RWPE1 (cell line): ENCODE measurements around the gene PDLIM7.

ENCODE experiments used
- CTCF ChIA-PET: fragments of 350-600 bp; sonication (Branson Sonifier 250); formaldehyde crosslinking; extraction: SDS; loops from one replicate; lab custom pipeline; 2021; lab: Yijun Ruan, JAX
- POLR2A ChIA-PET: fragments of 400-600 bp; formaldehyde crosslinking; extraction: SDS; loops from one replicate; lab custom pipeline; 2020; ENCODE audit warnings: antibody characterized with exemption; ENCODE audit not compliant: low non-redundant PET; lab: Yijun Ruan, JAX
- DNase-seq: peaks from one replicate; pipeline ENCODE4 v3.0.0; 2012; ENCODE audit warnings: low spot score
- H3K27ac ChIP-seq: fragments of 450-650 bp; 2 replicates; pipeline ENCODE4 v1.5.1; 2017
- TF ChIP-seq, protein P1 (sequence below): fragments of 450-650 bp; conservative IDR thresholded peaks from 2 replicates; pipeline ENCODE4 v1.5.1; 2017; ENCODE audit warnings: low read depth, mild to moderate bottlenecking

PDLIM7 gene

DNA sequence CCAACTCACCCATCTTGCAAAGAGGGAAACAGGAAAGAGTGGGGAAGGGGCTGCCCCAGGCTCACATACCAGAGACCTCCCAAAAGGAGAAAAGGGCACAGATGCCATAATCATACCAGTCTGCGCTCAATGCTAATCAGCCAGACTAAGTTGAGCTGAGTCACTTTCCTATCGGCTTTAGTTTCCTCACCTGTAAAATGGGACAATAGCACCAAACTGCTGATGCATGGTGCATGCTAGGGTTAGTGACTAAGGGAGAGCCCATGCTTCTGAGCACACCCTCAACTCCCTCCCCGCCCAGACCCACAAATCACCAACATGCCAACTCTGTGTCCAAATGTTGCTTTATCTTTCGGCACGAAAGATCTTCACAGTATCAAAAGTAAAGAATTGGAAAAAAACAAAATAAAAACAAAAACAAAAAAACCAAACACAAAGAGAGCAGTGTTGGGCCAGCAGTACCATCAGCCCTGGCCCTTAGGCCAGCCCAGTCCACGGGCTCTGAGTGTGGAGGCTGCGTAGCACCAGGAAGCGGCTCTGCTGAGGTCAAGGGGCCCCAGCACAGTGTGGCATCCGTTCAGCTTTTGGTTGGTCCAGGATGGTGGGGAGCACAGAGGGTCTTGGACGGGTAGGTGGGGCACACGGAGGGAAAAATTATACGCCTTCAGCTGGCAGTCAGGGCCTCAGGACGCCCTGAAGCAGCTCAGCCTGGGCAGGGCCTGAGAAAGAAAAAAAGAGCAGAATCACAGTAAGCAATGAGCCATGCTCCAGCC, 22.2 kb upstream of the PDLIM7 start:
- CTCF ChIA-PET, result interaction anchor here (0.6 to 1.2 kb wide), 2 partner anchors 42 to 73 kb away, joined by 3 to 4 read pairs; no protein-coding TSS in a partner anchor
- H3K27ac ChIP-seq, result peak overlapping the region; percentile 51
- POLR2A ChIA-PET, result no interaction called here
- DNase-seq, result no peak
- TF ChIP-seq, protein P1, sequence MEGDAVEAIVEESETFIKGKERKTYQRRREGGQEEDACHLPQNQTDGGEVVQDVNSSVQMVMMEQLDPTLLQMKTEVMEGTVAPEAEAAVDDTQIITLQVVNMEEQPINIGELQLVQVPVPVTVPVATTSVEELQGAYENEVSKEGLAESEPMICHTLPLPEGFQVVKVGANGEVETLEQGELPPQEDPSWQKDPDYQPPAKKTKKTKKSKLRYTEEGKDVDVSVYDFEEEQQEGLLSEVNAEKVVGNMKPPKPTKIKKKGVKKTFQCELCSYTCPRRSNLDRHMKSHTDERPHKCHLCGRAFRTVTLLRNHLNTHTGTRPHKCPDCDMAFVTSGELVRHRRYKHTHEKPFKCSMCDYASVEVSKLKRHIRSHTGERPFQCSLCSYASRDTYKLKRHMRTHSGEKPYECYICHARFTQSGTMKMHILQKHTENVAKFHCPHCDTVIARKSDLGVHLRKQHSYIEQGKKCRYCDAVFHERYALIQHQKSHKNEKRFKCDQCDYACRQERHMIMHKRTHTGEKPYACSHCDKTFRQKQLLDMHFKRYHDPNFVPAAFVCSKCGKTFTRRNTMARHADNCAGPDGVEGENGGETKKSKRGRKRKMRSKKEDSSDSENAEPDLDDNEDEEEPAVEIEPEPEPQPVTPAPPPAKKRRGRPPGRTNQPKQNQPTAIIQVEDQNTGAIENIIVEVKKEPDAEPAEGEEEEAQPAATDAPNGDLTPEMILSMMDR, result no peak

DNA sequence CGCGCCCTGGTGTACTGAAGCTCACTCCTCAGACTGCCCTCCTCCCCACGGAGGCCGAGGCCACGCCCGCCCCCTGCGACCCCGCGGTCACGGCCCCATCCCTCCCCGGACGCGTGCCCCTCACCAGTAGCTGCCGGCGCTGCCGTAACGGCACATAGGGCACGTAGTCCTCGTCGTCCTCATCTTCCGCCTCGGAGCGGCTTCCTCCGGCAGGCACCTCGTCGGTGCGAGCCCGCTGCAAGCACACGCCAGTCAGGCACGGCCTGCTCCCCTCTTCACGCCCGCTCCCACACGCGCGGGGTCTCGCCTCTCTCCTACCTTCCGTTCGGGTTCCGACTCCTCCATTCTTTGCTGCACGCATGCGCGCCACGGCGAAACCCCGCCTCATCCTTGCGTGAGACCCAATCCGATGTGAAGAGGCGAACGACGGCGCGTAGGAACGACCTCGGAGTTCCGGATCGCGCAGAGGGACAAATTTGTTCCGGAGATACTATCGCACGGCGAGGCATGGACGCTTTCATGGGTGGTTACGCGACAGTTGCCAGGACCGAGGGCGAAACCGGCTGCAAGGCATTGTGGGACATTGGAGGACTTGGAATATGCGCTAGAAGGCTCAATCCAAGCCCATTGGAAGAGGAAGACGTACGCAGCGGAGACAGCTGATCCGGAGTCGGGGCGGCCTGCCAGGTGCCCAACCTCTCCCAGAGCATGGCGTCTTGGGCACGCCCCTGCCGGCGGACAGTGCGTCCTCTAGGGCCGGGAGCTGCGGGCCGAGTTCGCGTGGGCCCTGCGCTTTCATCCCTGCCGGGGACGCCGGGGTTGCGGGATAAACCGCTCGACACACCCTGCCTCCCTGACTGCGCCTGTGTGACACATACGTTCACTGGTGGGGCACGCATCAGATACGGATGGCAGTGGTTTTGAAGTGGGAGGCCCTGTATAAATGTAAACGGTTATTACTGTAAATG, 19.5 kb upstream of the PDLIM7 start, which contains the start of gene DDX41:
TSS of gene DDX41 (minus strand) at position 361 of the 968 bp plus-strand sequence. CDS start at position 345, 16 bp downstream.
- POLR2A ChIA-PET, result interaction anchor here (0.8 to 1.3 kb wide), 2 partner anchors 21 to 30 kb away, joined by 3 to 4 read pairs; no protein-coding TSS in a partner anchor

DNA sequence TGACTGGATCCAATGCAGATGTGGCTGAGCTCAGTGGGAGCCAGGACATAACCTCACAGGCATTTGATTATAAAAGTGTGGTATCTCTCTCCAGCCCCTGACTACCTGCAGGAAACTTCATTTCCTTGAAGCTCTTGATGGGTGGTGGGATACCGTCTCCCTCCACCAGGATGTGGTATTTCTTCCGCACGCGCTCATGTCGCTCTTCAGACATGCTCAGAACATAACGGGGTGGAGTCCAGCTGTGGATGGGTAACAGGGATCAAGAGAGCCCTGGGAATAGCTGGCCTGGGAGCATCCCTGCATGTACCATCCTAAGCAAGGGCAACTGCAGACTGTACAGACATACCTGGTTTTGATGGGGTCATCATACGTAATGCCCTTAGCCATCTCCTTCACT, 18.2 kb upstream of the PDLIM7 start:
- DNase-seq, result no peak
- ChIA-PET CTCF (interaction anchor here (0.6 to 2.4 kb wide), 4 partner anchors 9 to 17 kb away, joined by 3 to 21 read pairs (median 4); no protein-coding TSS in a partner anchor), POLR2A (no interaction called here)
- TF ChIP-seq, protein P1, result no peak
- H3K27ac ChIP-seq, result peak overlapping the region; percentile 91; the same call in 1 of the 2 replicates

More for the DNA sequence above, 19.5 kb upstream of the PDLIM7 start, which contains the start of gene DDX41:
- TF ChIP-seq, protein P1, result no peak
- CTCF ChIA-PET, result interaction anchor here (0.6 to 2.4 kb wide), 4 partner anchors 10 to 60 kb away, joined by 3 to 21 read pairs (median 4); no protein-coding TSS in a partner anchor
- peak within 1 kb of the TSS; percentile 91 for H3K27ac ChIP-seq
- DNase-seq, result peak; percentile 99

DNA sequence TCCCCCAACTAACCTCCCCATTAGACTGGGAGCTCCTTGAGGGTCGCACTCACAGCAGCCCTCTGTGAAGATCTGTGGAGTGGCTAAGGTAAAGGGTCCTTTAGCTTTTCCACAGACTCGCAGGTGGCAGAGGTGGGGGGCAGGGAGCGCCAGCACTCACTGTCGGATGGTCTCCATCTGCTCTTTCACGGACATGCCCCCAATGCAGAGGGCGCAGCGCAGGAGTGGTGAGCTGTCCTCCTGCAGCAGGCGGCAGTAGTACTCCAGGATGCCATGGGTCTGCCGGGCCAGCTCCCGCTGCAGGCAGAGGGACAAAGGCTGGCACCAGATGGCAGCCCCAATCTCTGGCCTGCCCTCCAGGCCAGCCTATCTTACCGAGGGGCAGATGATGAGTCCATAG, 17.1 kb upstream of the PDLIM7 start:
- TF ChIP-seq, protein P1, result no peak
- POLR2A ChIA-PET, result no interaction called here
- H3K27ac ChIP-seq, result peak overlapping the region; percentile 2; the same call in 1 of the 2 replicates
- CTCF ChIA-PET, result interaction anchor here (1.0 kb wide), 1 partner anchor 13 kb away, joined by 8 read pairs; no protein-coding TSS in a partner anchor
- DNase-seq, result no peak

DNA sequence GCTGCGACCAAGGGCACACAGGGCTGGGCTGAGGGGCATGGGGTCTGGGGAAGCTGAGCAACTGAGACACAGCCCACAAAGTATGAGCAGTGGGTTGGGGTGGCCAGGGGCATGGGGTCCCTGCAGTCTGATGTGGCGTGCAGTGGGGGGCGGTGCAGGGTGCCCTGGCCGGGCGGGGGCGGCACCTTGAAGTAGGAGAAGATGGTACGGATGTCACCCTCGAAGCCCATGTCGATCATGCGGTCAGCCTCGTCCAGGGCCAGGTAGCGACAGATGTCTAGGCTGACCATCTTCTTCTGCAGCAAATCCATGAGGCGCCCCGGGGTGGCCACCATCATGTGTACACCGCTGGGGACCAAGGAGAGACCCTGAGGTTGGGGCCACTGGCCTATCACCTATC, 16.1 kb upstream of the PDLIM7 start:
- DNase-seq, result no peak
- ChIA-PET CTCF (interaction anchor here (0.6 kb wide), 1 partner anchor 57 kb away, joined by 5 read pairs; no protein-coding TSS in a partner anchor), POLR2A (no interaction called here)
- TF ChIP-seq, protein P1, result no peak
- peak overlapping the region; percentile 2; the same call in 1 of the 2 replicates for H3K27ac ChIP-seq
